ENCODE data around the gene FBXO21.
A peak's percentile ranks its signal among the peaks of the same experiment; 100 is the strongest.
"Not testable (repeated sequence)": the region's sequence is repeated elsewhere in the genome, so short reads cannot be mapped to it uniquely, and the experiment has no call there.

FBXO21 gene

DNA sequence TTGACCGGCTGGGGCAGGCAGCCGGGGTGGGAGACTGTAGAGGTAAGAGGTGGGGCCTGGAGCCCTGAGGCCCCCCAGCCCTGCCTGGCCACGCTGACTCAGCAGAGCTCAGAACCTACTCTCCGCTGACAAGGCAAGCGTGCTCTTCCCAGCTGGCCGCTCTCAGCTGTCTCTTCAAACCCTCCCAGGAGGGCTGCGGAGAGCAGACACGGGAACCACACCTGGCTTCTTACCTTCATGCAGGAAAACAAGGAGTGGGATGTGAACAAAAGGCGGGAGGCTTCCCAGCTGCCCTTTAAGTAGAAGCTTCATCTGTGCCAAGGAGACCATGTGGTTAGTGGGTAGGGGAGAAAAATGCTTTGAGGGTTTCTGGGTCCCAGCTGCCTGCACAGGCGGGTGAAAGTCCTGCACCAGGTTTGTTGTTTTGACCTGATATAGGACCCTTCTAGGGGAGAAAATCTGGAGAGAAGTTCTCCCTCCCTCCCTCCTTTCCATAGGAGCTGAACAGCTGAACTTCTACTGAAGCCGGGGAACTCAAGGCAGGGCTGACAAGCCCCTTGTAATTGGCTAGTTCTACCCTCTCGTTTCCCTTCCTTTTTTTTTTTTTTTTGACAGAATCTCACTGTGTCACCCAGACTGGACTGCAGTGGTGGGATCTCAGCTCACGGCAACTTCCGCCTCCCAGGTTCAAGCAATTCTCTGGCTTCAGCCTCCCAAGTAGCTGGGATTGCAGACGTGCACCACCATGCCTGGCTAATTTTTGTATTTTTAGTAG, 78.3 kb downstream of the FBXO21 start:
- no peak for DNase-seq

GRCh38 chr12:117111386-117111785, 78.9 kb downstream of the FBXO21 start:
- no peak for DNase-seq

- no peak for DNase-seq
These were observed 80.2 kb downstream of the FBXO21 start for GRCh38 chr12:117109943-117110635.

- DNase-seq: no peak
These were observed 84.4 kb downstream of the FBXO21 start for GRCh38 chr12:117105902-117106301.

DNA sequence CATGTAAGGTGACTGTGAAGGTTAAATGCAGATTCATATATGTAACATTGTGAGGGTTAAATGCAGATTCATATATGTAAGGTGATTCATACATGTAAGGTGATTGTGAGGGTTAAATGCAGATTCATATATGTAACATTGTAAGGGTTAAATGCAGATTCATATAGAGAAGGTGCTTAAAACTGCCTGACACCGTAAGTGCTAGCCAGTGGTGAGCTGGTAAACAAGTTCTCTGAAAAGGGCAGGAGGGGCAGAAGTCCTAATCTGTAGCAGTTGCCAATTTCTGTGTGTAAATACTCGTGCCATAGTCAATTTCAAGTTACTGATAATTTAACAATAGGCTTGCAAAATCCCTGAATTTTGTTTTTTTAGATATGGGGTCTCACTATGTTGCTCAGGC, 86.3 kb downstream of the FBXO21 start:
- not testable (repeated sequence) for DNase-seq

GRCh38 chr12:117102800-117103181, 87.5 kb downstream of the FBXO21 start:
- DNase-seq: no peak

DNA sequence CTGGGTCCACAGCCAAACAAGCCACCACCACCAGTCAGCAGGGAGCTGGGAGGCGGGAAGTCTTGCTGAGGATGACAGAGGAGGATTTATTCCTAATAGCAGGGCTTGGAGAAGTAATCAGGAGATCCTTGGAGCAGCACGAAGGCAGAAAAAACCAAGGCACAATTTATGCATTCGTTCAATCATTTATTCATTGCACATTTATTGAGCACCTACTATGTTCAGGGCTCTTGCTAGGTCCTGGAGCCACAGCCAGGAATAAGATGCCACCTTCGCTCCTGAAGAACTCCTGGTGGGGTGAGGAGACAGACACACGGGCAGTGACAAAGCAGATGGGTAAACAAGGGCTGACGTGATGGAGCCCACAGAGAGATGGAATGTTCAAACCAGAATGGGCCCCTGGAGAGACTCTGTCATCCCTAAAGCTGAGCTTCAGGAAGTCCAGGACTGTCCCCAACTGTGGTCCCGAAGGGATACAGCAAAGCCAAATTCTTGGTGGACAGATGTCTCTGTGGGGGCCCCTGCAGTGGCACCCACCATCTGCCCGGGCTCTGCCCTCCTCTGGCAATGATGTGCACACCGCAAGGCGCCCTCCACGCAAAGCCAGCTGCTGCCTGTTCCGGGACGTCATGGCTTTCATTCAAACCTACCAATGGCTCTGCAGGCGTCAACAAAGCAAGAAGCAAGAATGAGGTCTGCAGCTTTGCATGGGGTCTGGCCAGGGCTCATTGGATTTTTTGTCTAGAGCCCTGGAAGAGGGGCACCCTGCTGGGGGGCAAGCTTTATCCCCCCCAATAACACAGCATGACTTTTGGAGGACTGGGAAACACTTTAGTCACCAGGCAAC, 88.1 kb downstream of the FBXO21 start:
- no peak for DNase-seq

DNA sequence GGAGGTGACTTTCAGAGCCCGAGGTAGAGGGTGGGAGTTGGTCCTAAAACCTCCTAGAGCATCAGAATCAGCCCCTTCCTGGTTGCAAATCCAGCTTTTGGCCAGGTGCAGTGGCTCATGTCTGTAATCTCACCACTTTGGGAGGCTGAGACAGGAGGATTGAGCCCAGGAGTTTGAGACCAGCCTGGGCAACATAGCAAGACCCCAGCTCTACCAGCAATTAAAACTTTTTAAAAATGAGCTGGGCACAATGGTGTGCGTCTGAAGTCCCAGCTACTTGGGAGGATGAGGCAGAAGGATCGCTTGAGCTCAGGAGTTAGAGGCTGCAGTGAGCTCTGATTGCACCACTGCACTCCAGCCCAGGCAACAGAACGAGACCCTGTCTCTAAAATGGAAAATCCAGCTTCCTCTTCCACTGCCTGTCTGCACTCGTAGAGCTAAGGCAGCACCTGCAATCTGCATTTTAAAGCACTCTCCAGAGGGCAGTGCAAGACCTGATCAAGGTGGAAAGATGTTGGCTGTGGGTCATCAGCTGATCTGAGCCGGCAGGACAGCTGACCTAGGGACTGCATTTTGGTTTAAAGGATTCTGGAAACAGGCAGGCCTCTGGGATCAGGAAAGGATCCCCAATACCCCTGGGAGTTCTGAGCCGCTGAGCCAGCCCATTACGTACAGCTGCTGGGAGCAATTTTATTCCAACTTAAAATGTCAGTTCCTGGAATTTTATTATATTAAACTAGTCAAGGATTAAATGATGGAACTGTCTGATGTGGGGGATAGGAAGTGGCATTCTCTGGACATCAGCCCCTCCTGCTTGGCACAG, 89.2 kb downstream of the FBXO21 start:
- no peak for DNase-seq

- DNase-seq: no peak
These were observed 90.0 kb downstream of the FBXO21 start for GRCh38 chr12:117100251-117100650.

DNA sequence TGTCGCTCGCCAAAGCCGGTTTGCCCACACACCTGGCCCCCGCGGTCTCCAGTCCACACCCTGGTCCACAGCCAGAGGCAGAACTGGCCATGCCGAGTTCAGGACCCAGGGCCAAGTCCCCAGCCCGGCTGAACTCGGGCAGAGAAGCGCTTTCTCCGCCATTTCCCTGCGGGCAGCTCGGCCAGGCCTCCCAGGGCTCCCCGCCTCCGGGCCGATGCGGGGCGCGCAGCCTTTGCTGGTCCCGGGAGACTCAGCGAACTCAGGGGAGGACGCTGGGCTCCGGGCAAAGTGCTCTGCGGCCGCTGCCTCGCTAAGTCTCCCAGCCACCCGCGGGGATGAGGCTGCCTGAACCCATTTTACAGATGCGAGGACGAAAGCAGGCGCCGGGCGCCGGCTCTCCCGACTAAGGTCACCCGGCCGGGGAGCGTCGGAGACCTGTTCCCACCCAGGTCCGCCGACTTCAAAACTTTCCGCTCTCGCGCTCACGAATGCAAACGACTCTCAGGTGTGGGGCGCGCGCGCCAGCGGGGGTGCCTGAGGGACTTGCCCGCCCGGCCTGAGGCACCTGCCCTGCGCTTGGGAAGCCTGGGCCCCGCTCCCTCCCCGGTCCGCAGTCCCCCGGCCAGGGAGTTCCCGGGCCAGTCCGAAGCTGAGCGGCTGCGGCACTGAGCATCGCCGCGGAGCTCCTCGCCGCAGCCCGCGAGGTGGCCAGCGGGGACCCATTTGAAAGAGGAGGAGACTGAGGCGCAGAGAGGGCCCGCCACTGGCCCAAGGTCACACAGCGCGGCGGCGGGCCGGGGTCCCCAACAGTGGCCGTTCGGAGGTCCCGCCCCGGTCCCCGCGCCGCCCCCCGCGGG, 91.7 kb downstream of the FBXO21 start:
- DNase-seq: peak in 1 of 56 donors; percentile 9

- DNase-seq: no peak
These were observed 92.3 kb downstream of the FBXO21 start for GRCh38 chr12:117098024-117098360.

- peak in 16 of 56 donors; percentile 7 to 48 (median 26) for DNase-seq
These were observed 93.1 kb downstream of the FBXO21 start for GRCh38 chr12:117097159-117097558.

GRCh38 chr12:117096501-117097042, 93.7 kb downstream of the FBXO21 start:
- no peak for DNase-seq

- DNase-seq: not testable (repeated sequence)
These were observed 95.1 kb downstream of the FBXO21 start for GRCh38 chr12:117095191-117095590.

- DNase-seq: peak in 1 of 56 donors; percentile 14
These were observed 96.2 kb downstream of the FBXO21 start for GRCh38 chr12:117093918-117094630.

- DNase-seq: no peak
These were observed 96.8 kb downstream of the FBXO21 start for GRCh38 chr12:117093431-117093830.

DNA sequence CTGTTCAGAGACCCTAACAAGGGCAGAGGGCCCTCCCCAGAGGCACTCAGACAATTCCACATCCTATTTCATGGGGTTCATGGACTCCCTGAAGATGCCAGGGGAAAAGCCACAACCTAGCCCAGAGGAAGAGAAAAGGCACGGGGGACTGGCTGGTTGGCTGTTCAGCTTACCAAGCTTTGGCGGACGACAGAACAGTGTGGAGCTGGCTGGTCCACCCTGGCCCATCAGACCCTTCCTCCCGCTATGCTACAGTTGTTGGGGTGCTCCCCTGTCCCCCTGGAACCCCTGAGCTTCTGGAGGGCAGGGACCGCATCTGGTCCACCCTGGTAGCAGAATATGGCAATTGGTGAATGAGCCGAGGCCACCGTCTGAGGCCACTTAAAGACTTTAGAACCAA, 97.4 kb downstream of the FBXO21 start:
- no peak for DNase-seq

GRCh38 chr12:117092511-117092780, 97.8 kb downstream of the FBXO21 start:
- DNase-seq: no peak
